HG02610 (cell line): Measurements from ENCODE around the gene MC3R.
A peak's percentile ranks its signal among the peaks of the same experiment; 100 is the strongest.
"Not testable (repeated sequence)": the region's sequence is repeated elsewhere in the genome, so short reads cannot be mapped to it uniquely, and the experiment has no call there.

Experiments
- ATAC-seq: cut with Tn5 transposase; IDR thresholded peaks from one replicate; pipeline ENCODE4 v1.9.1; 2021; ENCODE audit warnings: mild to moderate bottlenecking, moderate library complexity; ENCODE audit not compliant: unreplicated experiment

The MC3R gene

DNA sequence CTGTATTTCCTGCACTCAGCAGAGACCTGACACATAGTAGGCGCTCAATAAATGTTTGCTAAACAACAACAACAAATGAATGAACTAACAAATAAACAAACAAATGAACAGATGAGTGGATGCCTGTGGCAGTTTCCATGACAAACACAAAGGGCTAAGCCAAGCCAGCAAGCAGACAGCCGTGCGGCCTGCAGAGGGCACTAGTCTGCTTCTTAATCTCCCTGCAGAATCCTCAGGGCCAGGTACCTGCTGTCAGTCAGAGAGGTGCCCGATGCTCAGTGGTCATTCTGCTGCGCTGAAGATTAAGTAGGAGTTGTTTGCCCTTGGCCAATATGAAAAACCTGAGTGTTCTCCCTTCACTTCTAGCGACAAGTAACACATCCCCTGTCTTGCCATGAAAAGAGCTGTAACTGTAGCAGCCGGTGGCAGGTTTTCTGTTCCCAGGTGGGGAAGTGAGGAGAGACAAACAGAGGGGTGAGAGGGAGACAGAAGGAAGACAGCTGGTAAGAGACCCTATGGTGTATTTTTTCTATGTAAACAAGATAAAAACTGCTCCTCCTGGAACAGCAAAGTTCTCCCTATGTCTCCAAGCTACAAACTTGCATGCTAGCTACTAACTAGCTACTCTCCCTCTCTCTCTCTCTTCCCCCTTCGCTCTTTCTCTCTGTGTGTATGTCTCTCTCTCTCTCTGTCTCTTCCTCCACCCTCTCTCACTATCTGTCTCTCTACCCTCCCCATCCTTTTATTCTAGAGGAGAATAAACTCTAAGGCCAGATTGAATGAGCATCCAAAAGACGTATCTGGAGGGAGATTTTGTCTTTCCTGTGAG, at the start of gene MC3R:
Gene MC3R (plus strand): TSS at position 779 of the 829 bp plus-strand sequence. CDS start 112 bp downstream, outside the sequence.
- peak; percentile 71 for ATAC-seq

GRCh38 chr20:56200456-56200855, 48.1 kb upstream of the MC3R start:
- no peak for ATAC-seq

- no peak for ATAC-seq
Observed at GRCh38 chr20:56202493-56203077, 45.9 kb upstream of the MC3R start.

DNA sequence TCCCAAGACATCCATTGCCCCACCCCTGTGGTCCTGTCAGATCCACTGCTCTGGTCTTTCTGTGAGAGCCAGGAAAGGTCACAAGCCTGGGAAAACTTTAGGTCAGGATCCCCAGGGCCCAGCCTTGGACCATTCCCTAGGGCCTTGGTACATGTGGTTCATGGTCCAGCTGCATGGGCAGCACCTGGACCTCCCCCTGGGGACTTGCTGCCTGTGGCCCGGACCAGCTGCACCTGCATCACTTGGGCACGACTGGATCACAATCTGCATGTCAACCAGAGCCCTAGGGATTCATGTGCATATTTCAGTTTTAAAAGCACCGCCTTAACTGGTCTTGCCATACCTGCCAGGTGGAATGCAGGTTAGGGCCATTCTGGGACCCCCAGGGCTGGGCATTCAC, 44.3 kb upstream of the MC3R start:
- ATAC-seq: no peak

GRCh38 chr20:56205346-56205745, 43.2 kb upstream of the MC3R start:
- ATAC-seq: no peak

DNA sequence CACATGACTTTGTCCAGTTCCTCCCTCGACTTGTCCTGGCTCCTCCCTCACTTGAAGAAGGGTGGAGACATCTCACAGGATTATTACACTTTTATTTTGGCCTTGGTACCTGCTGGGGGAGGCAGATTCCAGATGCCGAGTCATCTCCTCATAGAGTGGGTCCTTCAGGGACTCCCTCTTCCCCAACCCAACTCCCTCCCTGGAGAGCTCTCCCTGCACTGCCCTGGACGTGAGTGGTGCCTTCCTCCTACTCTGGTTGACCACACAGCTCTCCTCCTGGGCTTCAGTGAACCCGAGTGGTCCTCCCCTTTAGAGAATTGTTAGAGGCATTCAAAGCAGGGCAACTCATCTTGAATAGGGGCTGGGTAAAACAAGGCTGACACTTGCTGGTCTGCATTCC, 40.9 kb upstream of the MC3R start:
- ATAC-seq: no peak

GRCh38 chr20:56208121-56208520, 40.4 kb upstream of the MC3R start:
- ATAC-seq: no peak

DNA sequence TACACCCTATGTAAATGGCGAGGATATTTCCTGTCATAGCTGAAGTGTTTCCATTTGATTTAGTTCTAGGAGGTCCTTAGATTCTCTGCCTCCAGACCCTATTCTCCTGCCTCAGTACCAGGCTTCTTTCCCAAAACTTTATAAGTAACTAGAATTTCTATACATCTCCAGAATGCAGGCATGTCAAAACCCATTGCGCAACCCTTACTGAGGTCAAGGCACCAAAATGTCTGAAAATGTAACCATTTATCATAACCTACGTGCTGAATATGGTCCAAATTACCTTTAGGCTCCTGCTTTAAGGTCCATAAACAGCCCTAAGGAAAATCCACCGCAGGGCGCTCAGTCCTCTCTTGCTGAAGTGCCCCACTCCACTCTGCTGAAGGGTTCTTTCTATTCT, 37.5 kb upstream of the MC3R start:
- no peak for ATAC-seq

DNA sequence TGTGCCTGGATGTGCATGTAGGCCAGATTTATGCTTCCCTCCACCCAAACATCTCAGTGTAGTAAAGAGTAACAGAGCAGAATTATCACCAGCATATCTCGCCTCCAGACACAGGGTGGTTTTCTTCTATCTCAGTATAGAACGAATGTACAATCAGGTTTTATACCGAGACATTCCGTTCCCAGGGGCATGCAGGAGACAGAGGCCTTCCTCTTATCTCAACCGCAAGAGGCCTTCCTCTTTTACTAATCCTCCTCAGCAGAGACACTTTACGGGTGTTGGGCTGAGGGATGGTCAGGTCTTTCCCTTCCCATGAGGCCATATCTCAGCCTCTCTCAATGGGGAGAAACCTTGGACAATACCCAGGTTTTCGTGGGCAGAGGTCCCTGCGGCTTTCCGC, 36.4 kb upstream of the MC3R start:
- no peak for ATAC-seq

- no peak for ATAC-seq
Observed at GRCh38 chr20:56213321-56213720, 35.2 kb upstream of the MC3R start.

GRCh38 chr20:56215115-56215514, 33.4 kb upstream of the MC3R start:
- no peak for ATAC-seq

GRCh38 chr20:56217829-56218228, 30.7 kb upstream of the MC3R start:
- no peak for ATAC-seq

DNA sequence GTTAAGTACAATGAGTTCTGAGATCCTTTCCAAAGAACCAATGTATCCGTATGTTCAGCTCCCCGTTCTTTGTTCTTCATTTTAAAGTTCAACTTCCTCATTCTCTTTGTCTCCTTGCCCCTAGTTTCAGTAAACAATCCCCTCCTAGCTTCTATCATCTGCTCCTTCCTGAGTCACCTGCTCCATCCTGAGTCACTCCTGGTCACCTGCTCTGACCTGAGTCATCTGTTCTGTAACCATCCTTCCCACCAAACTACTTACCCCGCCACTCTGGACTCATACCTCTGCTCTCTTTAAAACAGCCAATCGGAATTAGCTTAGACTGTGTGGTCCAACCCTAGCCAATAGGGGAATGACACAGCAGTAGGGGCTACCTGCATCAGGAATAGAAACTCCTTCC, 27.3 kb upstream of the MC3R start:
- not testable (repeated sequence) for ATAC-seq

DNA sequence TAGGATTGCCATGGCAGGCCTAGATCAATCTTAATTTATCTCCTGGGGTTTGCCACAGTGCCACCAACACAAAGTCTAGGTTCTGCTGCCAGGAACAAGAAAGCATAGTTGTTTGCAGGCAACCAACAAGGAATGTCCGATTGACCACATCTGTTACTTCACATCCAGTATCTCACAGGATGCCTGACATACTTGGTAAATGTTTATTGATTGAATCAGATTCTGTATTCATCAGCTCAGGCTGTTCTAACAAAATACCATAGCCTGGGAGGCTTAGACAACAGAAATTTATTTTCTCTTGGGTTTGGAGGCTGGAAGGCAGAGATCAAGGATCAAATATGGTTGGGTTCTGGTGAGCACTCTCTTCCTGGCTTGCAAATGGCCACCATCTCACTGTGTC, 26.3 kb upstream of the MC3R start:
- no peak for ATAC-seq

DNA sequence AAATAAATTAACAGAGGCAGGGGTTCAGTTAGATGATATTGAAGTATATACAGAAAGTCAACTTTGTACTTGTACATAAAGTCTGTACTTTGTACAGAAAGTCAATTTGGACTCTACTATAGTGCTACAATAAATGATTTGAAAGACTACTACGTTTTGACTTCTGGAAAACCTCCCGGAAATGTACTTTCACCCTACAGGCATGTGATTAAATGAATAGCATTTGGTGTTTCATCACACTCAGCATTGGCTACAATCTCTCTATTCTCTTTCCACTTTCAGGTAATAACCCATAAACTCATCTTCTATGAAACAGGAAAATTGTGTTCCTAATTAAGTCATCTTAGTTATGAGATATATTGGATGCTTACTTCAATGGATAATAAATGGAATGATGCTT, 25.6 kb upstream of the MC3R start:
- no peak for ATAC-seq

DNA sequence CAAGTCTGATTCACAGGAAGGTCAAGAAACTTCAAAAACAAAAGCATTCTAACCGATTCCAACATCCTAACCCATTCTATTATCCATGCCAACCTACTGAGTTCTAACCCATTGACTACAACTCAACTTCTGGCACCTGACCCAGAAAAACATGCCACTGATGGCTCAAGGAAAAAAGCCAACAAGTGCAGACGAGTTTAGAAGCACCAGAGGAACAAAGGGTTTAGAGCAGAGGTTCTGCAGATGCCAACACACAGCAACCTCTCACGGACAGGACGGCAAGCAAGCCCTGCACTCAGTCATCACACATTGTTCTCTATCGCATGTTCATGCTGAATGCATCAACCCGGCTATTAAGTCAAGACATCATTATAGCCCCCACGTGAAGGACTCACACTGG, 25.2 kb upstream of the MC3R start:
- no peak for ATAC-seq

- ATAC-seq: no peak
Observed at GRCh38 chr20:56228021-56228420, 20.5 kb upstream of the MC3R start.

DNA sequence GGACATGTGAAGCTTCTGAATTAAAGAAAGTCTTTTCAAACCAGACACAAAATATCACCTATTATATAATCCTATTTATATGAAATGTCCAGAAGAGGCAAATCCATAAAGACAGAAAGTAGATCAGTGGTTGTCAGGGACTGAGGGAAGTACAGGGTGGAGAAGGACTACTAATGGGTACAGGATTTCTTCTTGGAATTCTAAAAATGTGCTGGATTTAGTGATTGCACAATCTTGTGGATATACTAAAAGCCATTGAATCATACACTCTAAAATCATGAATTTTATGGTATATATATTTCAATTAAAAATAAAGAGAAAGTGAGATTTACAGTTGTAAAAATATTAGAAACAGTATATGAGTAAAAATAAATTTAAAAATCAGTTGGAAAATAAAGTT, 18.7 kb upstream of the MC3R start:
- no peak for ATAC-seq

GRCh38 chr20:56234110-56234509, 14.4 kb upstream of the MC3R start:
- ATAC-seq: no peak

- no peak for ATAC-seq
Observed at GRCh38 chr20:56237335-56237734, 11.2 kb upstream of the MC3R start.

DNA sequence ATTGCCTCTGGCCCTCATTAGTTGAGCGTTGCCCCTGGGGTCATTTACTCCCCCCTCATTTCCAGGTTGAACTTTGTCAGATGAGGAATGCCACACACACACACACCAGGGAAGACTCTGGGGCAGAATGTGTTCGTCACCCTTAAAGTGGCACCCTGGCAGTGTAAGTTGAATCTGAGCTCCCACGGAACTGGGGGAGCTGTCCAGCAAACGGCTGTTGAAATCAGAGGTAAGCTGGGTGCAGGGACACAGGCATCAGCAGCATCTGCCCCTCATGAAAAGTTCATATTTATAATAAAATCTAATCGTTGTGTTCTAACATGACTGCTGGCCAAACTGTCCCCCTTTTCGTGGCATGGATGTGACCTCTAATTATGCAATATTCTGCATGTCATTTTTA, 4.3 kb upstream of the MC3R start:
- ATAC-seq: no peak

DNA sequence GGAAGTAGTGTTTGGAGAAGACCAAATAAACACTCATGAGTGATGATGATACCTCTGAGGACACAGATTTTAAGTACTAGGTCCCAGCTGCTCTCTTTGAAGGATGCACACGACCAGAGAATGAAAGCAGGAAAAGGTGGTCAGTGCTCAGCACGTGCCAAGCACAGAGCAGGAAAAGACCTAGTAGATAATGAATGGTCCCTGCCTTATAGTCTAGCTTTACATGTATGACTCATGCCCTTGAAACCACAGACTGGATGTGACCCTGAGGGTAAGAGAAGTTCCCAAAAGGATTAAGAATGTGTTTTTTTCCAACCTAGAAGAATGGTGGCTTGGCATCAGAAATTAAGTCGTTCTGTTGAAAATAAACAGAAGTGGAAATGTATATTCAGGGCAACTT, 2.8 kb upstream of the MC3R start:
- no peak for ATAC-seq
